Heart left ventricle (tissue), 16 donors: ENCODE results near the gene CYTH1. TPM values are rescaled to one million over a fixed set of nuclear protein-coding genes. Genes with fewer than 3 reads are reported as not detected.
A peak's percentile ranks its signal among the peaks of the same experiment; 100 is the strongest.

Source experiments
- ATAC-seq, 4 donors: fragments of 200-7000 bp; cut with Tn5 transposase; one replicate each; pipeline ENCODE4 v1.9.1; 2020 to 2022; ENCODE audit warnings: moderate library complexity in 4 of 4, mild to moderate bottlenecking in 3 of 4, moderate number of reproducible peaks in 1 of 4
- DNase-seq, 5 donors: peaks; one replicate each; pipeline ENCODE4 v3.0.0-alpha.2; 2020
- H3K27ac ChIP-seq, 12 donors: fragments of 200-600 bp; sonication (generic) in 4 of 12; one replicate each; pipeline versions ENCODE4 v1.5.0 to v1.8.0; 2016 to 2022; ENCODE audit warnings: mild to moderate bottlenecking in 2 of 12
- H3K27me3 ChIP-seq, 9 donors: fragments of 200-600 bp; sonication (generic) in 2 of 9; one replicate each; pipeline versions ENCODE4 v1.5.1 to v1.8.0; 2016 to 2022; ENCODE audit warnings: mild to moderate bottlenecking in 3 of 9
- H3K36me3 ChIP-seq, 9 donors: fragments of 200-600 bp; sonication (generic) in 2 of 9; one replicate each; pipeline versions ENCODE4 v1.5.0 to v1.8.0; 2018 to 2022; ENCODE audit warnings: mild to moderate bottlenecking in 2 of 9
- H3K4me1 ChIP-seq, 12 donors: fragments of 200-600 bp; sonication (generic) in 4 of 12; one replicate each; pipeline versions ENCODE4 v1.5.0 to v1.8.0; 2016 to 2022; ENCODE audit warnings: mild to moderate bottlenecking in 3 of 12
- H3K4me3 ChIP-seq, 12 donors: fragments of 200-600 bp; sonication (generic) in 4 of 12; one replicate each; pipeline versions ENCODE4 v1.5.0 to v1.8.0; 2017 to 2022; ENCODE audit warnings: mild to moderate bottlenecking in 9 of 12, moderate library complexity in 4 of 12
- H3K9me3 ChIP-seq, 12 donors: fragments of 200-600 bp; sonication (generic) in 4 of 12; one replicate each; pipeline versions ENCODE4 v1.5.0 to v1.8.0; 2016 to 2022; ENCODE audit warnings: mild to moderate bottlenecking in 1 of 12
- POLR2A ChIP-seq, 2 donors: fragments of 450-650 bp; IDR thresholded peaks; one replicate each; pipeline ENCODE4 v1.6.1; 2017; ENCODE audit warnings: antibody characterized with exemption in 2 of 2, mild to moderate bottlenecking in 2 of 2, moderate library complexity in 2 of 2
- WGBS, 4 donors: extraction: QIAGEN DNeasy Blood & Tissue Kit in 2 of 4; methylation state at CpG; one replicate each; pipeline versions ENCODE4 v1.1.5 to v1.1.7; 2013 to 2018; 5-methylcytosine and 5-hydroxymethylcytosine counted together
- intact Hi-C, 10 donors: fragments of 100-400 bp; cut with DNase I; formaldehyde crosslinking; loops; one replicate each; pipeline versions ENCODE4 v1.11.1 to v1.14.2; 2022
- polyA plus RNA-seq, 2 donors: library from polyadenylated mRNA; stranded (reverse); fragments of 200-250 nt; gene quantifications; one replicate each; pipeline ENCODE4 v1.2.3, GENCODE V29; 2013
- total RNA-seq, 9 donors: library from RNA; depleted of rRNA in 2 of 9; stranded (reverse); fragments of >200 nt in 2 of 9; fragmentation: NEBNext Ultra II Directional in 3 of 9; extraction: Animal tissue kit (Norgen Biotek cat#: 25700) in 3 of 9; gene quantifications; one replicate each; pipeline versions ENCODE4 v1.1.0 to v1.2.4, GENCODE V29; 2016 to 2023
- TF ChIP-seq, protein P1 (sequence below), 12 donors: fragments of 200-600 bp; sonication (generic) in 4 of 12; IDR thresholded peaks; one replicate each; pipeline versions ENCODE4 v1.5.0 to v1.8.0; 2018 to 2022; ENCODE audit warnings: antibody characterized with exemption in 12 of 12, mild to moderate bottlenecking in 5 of 12
- donor health status: ischemic (EF 13 %, LVEDD 7.1; RV severe dilation, severe dysfunction).
- donor health status: healthy with polysubstance abuse.
- donor health status: DM: no; HTN: yes; CAD: no.
- donor health status: DM: no; HTN: no; CAD: no.
- donor health status: ischemic (EF 25% LVEDD 6.9; RV normal size, moderate dysfunction).
- donor health status: ischemic (EF 25% LVEDD 5.7; RV mildly dilated, moderate dysfunction).
- donor health status: healthy.
- donor health status: DM: yes; HTN: yes; CAD: no.
- donor health status: ischemic (EF 35%, LVEDD 5.7; RV mildly dilated, moderate dysfunction).
- donor health status: nonischemic (EF 11% LVEDD 7.7; RV severe dilation, severe dysfunction).
- donor health status: DM: yes; HTN: yes; CAD: no.
- donor health status: PGD.
- donor health status: ischemic (EF 29% LVEDD 5.4; RV normal size, mild dysfunction).
- donor health status: nonischemic (EF 23%, LVEDD 6.1; RV moderate dilation, normal function).

CYTH1 gene
- total and polyA plus RNA-seq, 11 donors, result 20.0 to 59.1 (median 30.9) TPM

DNA sequence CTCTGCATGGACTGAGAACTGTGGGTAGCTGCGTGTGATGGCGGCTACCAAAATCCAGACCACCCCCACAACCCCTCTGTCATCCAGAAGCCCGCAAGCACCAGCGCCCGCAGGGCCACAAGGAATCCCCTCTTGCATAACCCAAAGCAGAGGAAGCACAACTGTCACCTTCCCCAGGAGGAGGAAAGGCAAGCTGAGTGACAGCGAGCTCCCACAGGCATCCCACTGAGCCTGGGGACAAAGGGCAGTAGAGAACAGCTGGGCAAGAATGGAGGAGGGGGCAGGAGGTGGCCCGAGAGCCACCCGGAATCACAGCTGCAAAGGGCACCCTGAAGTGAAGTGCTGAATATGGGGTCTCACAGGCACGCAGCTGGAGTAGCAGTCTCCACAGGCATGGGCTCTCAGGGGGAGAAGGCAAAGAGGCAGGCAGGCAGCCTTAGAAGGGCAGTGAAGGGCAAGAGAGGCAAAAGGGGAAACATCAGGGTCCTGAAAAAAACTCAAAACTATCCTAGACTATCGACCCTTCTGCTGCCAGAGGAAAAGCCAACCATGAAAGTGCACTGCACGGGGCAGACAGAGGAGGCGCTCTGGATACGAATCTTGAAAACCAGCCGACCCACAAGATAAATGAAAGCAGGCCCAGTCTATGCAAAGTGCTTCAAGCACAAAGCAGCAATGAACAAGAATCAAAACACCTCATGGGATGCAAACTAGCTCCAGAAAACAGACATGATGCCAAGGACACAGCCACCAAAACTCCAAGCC, 41.4 kb upstream of the CYTH1 start:
- H3K27me3 ChIP-seq, result no peaks in the 10 kb centered on the region
- H3K4me3 ChIP-seq, result no peak overlapping the region
- DNase-seq, result no peak
- WGBS, 4 donors, result 88 to 96% (median 93%) methylated on average over 11 to 14 of the region's 14 CpGs
- H3K36me3 ChIP-seq, result peaks cover 2 to 100% (median 99%) of the 10 kb centered on the region in 9 donors
- H3K4me1 ChIP-seq, result peaks cover 0 to 46% (median 3%) of the 10 kb centered on the region in 12 donors
- ATAC-seq, result no peak
- no peak for TF ChIP-seq POLR2A (IDR thresholded peaks at IDR 0.05)
- TF ChIP-seq, protein P1, sequence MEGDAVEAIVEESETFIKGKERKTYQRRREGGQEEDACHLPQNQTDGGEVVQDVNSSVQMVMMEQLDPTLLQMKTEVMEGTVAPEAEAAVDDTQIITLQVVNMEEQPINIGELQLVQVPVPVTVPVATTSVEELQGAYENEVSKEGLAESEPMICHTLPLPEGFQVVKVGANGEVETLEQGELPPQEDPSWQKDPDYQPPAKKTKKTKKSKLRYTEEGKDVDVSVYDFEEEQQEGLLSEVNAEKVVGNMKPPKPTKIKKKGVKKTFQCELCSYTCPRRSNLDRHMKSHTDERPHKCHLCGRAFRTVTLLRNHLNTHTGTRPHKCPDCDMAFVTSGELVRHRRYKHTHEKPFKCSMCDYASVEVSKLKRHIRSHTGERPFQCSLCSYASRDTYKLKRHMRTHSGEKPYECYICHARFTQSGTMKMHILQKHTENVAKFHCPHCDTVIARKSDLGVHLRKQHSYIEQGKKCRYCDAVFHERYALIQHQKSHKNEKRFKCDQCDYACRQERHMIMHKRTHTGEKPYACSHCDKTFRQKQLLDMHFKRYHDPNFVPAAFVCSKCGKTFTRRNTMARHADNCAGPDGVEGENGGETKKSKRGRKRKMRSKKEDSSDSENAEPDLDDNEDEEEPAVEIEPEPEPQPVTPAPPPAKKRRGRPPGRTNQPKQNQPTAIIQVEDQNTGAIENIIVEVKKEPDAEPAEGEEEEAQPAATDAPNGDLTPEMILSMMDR (IDR thresholded peaks at IDR 0.05), result no peak
- intact Hi-C loops, result no loop called here
- H3K27ac ChIP-seq, result no peak overlapping the region
- no peaks in the 10 kb centered on the region for H3K9me3 ChIP-seq

DNA sequence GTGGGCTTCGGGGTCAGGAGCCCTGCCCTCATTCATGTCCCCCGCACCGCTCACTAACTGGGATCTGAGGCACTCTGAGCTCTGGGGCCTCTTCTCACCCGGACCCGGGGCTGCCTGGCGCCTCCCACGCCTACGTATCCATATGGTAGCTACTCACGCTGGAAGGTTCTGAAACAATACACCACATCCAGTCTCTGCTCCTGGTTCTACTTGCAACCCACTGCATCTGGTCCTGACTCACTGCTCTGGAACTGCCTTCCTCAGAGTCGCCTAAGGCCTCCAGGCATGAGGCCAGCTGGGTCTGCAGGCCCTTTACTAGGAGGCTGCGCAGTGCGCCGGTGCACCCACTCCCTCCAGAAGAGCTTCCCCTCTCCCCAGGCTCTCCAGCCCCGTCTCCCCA, 40.5 kb upstream of the CYTH1 start:
- WGBS, 4 donors, result 86 to 96% (median 93%) methylated on average over 12 to 14 of the region's 14 CpGs
- intact Hi-C loops, result no loop called here
- peak in 1 of 4 donors; percentile 27 for ATAC-seq
- H3K9me3 ChIP-seq, result no peaks in the 10 kb centered on the region
- no peak for TF ChIP-seq POLR2A (IDR thresholded peaks at IDR 0.05)
- TF ChIP-seq, protein P1 (IDR thresholded peaks at IDR 0.05), result no peak
- H3K27me3 ChIP-seq, result no peaks in the 10 kb centered on the region
- DNase-seq, result no peak
- H3K27ac ChIP-seq, result no peak overlapping the region
- no peak overlapping the region for H3K4me3 ChIP-seq
- H3K36me3 ChIP-seq, result peaks cover 0 to 100% (median 99%) of the 10 kb centered on the region in 9 donors
- H3K4me1 ChIP-seq, result peaks cover 0 to 47% (median 3%) of the 10 kb centered on the region in 12 donors

DNA sequence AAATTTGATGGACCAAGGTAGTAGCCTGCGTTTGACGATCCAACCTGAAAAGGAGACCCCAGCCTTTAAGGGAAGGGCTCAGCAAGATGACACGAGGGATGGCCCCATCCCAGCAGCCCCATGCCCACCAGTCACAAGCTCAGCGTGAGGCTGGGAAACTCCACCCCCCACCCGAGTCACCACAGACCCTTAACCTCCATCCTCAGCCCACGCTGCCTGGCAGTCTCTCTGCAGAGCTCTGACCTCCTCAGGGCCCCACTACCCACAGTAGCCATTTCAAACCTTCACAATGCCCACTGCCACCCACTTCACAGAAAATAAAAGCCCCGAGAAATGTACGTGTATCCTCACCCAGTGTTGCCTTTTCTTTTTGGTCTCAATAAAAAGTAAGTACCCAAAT, 39.9 kb upstream of the CYTH1 start:
- Histone ChIP-seq H3K27me3 (no peaks in the 10 kb centered on the region), H3K4me1 (peaks cover 0 to 41% (median 3%) of the 10 kb centered on the region in 12 donors), H3K27ac (no peak overlapping the region), H3K36me3 (peaks cover 0 to 100% (median 99%) of the 10 kb centered on the region in 9 donors), H3K4me3 (no peak overlapping the region), H3K9me3 (no peaks in the 10 kb centered on the region)
- DNase-seq (no peak), ATAC-seq (no peak)
- TF ChIP-seq, protein P1 (IDR thresholded peaks at IDR 0.05), result no peak
- no peak for TF ChIP-seq POLR2A (IDR thresholded peaks at IDR 0.05)
- 96 to 97% (median 97%) methylated on average over 8 of the region's 8 CpGs for WGBS, 4 donors
- intact Hi-C loops, result no loop called here

DNA sequence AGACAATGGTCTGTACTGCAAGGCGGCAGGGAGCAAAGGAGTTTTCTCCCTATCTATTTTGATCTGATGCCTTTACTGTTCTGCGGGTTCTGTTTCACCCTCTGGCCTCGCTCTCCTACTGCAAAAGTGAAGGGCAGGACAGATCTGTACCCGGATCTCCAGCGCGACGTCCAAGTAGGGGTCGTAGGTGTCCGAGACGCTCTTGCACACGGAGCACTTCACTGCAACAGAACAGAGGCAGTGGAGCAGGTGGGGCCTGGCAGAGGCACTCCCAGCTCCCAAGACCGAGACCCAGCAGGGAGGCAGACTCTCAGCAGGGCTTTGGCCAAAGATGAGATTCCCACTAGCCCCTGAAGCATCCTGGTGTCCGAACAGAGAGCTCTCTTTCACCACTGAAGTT, 38.8 kb upstream of the CYTH1 start:
- Histone ChIP-seq H3K9me3 (no peaks in the 10 kb centered on the region), H3K4me3 (no peak overlapping the region), H3K27me3 (no peaks in the 10 kb centered on the region), H3K36me3 (peaks cover 0 to 100% (median 99%) of the 10 kb centered on the region in 9 donors), H3K27ac (peak overlapping the region in 1 of 12 donors; percentile 75), H3K4me1 (peaks cover 0 to 30% (median 3%) of the 10 kb centered on the region in 12 donors)
- no peak for TF ChIP-seq POLR2A (IDR thresholded peaks at IDR 0.05)
- TF ChIP-seq, protein P1 (IDR thresholded peaks at IDR 0.05), result no peak
- ATAC-seq, result no peak
- no peak for DNase-seq
- WGBS, 4 donors, result 93 to 95% (median 94%) methylated on average over 12 to 13 of the region's 13 CpGs
- intact Hi-C loops, result no loop called here
